Stimulated activated memory B cell treated with anti-CD40 and anti-IgM and Interleukin-4, amounts not matched to agents 10 μg/mL and 1 μg/mL and 100 μg/mL, for 72 hours (primary cell): ENCODE results near the gene NAGK.
"Not testable (repeated sequence)": the region's sequence is repeated elsewhere in the genome, so short reads cannot be mapped to it uniquely, and the experiment has no call there.

Experiments used
- ATAC-seq: fragments of 150-1000 bp; cut with Tn5 transposase; 2 replicates; pipeline ENCODE4 v1.10.0; 2021
- H3K27ac Mint-ChIP-seq: one replicate; pipeline ENCODE4 v1.8.0; 2022; ENCODE audit warnings: mild to moderate bottlenecking, mixed read lengths
- H3K27me3 Mint-ChIP-seq: one replicate; pipeline ENCODE4 v1.8.0; 2022; ENCODE audit warnings: mixed read lengths
- H3K36me3 Mint-ChIP-seq: one replicate; pipeline ENCODE4 v1.8.0; 2022; ENCODE audit warnings: mixed read lengths
- H3K4me1 Mint-ChIP-seq: one replicate; pipeline ENCODE4 v1.8.0; 2022; ENCODE audit warnings: mixed read lengths
- H3K4me3 Mint-ChIP-seq: one replicate; pipeline ENCODE4 v1.8.0; 2022; ENCODE audit warnings: mild to moderate bottlenecking, moderate library complexity, mixed read lengths
- H3K9me3 Mint-ChIP-seq: one replicate; pipeline ENCODE4 v1.8.0; 2022; ENCODE audit warnings: mixed read lengths

NAGK gene

GRCh38 chr2:71068218-71069035 lies at the start of gene NAGK:
Gene NAGK, plus strand, starts transcription at chr2:71068648. Its CDS starts 36 bp downstream, at chr2:71068684.
- H3K27ac Mint-ChIP-seq: peak within 1 kb of the TSS; percentile 81
- no peaks in the 10 kb centered on the region for H3K9me3 Mint-ChIP-seq
- H3K4me3 Mint-ChIP-seq: peak within 1 kb of the TSS; percentile 82
- H3K36me3 Mint-ChIP-seq: peaks cover 8% of the 10 kb centered on the region
- H3K27me3 Mint-ChIP-seq: no peaks in the 10 kb centered on the region
- ATAC-seq: peak; percentile 87
- H3K4me1 Mint-ChIP-seq: peaks cover 79% of the 10 kb centered on the region

- ATAC-seq, H3K36me3 Mint-ChIP-seq, H3K4me3 Mint-ChIP-seq, H3K27ac Mint-ChIP-seq, H3K9me3 Mint-ChIP-seq, H3K27me3 Mint-ChIP-seq: not testable (repeated sequence)
- H3K4me1 Mint-ChIP-seq: peaks cover 12% of the 10 kb centered on the region
Measured at GRCh38 chr2:71019989-71020388, 48.5 kb upstream of the NAGK start.

GRCh38 chr2:71021394-71021793 lies 47.1 kb upstream of the NAGK start:
- H3K36me3 Mint-ChIP-seq, H3K4me3 Mint-ChIP-seq, H3K9me3 Mint-ChIP-seq, ATAC-seq, H3K27me3 Mint-ChIP-seq, H3K27ac Mint-ChIP-seq: not testable (repeated sequence)
- peaks cover 12% of the 10 kb centered on the region for H3K4me1 Mint-ChIP-seq

- not testable (repeated sequence) for H3K4me3 Mint-ChIP-seq
Measured at GRCh38 chr2:71023553-71024243, 44.8 kb upstream of the NAGK start.

GRCh38 chr2:71036296-71036695 lies 32.2 kb upstream of the NAGK start:
- not testable (repeated sequence) for H3K4me1 Mint-ChIP-seq, H3K9me3 Mint-ChIP-seq, H3K36me3 Mint-ChIP-seq, ATAC-seq, H3K4me3 Mint-ChIP-seq, H3K27ac Mint-ChIP-seq
- H3K27me3 Mint-ChIP-seq: peaks cover 31% of the 10 kb centered on the region

More at GRCh38 chr2:71023553-71024243, 44.8 kb upstream of the NAGK start:
- H3K36me3 Mint-ChIP-seq, H3K9me3 Mint-ChIP-seq, ATAC-seq, H3K27me3 Mint-ChIP-seq: not testable (repeated sequence)
- peaks cover 12% of the 10 kb centered on the region for H3K4me1 Mint-ChIP-seq
- H3K27ac Mint-ChIP-seq: peak overlapping the region; percentile 27

- H3K27ac Mint-ChIP-seq: no peak overlapping the region
- no peak overlapping the region for H3K4me3 Mint-ChIP-seq
- ATAC-seq: no peak
- H3K36me3 Mint-ChIP-seq: no peaks in the 10 kb centered on the region
- H3K27me3 Mint-ChIP-seq: peaks cover 14% of the 10 kb centered on the region
- H3K4me1 Mint-ChIP-seq: no peaks in the 10 kb centered on the region
- H3K9me3 Mint-ChIP-seq: no peaks in the 10 kb centered on the region
Measured at GRCh38 chr2:71042287-71042686, 26.2 kb upstream of the NAGK start.

GRCh38 chr2:71043531-71044407 lies 24.7 kb upstream of the NAGK start:
- peak; percentile 51 for ATAC-seq
- Mint-ChIP-seq H3K4me1 (no peaks in the 10 kb centered on the region), H3K9me3 (no peaks in the 10 kb centered on the region), H3K27me3 (peaks cover 14% of the 10 kb centered on the region), H3K27ac (no peak overlapping the region), H3K36me3 (no peaks in the 10 kb centered on the region), H3K4me3 (no peak overlapping the region)

- Mint-ChIP-seq H3K9me3 (no peaks in the 10 kb centered on the region), H3K4me3 (no peak overlapping the region)
- no peak for ATAC-seq
Measured at GRCh38 chr2:71045151-71045550, 23.3 kb upstream of the NAGK start.

GRCh38 chr2:71045865-71046548 lies 22.4 kb upstream of the NAGK start:
- Mint-ChIP-seq H3K27ac (no peak overlapping the region), H3K27me3 (peaks cover 14% of the 10 kb centered on the region), H3K9me3 (no peaks in the 10 kb centered on the region), H3K4me1 (peaks cover 12% of the 10 kb centered on the region), H3K4me3 (no peak overlapping the region), H3K36me3 (no peaks in the 10 kb centered on the region)
- ATAC-seq: no peak

More at GRCh38 chr2:71045151-71045550, 23.3 kb upstream of the NAGK start:
- Mint-ChIP-seq H3K27me3 (peaks cover 14% of the 10 kb centered on the region), H3K36me3 (no peaks in the 10 kb centered on the region), H3K4me1 (peaks cover 11% of the 10 kb centered on the region), H3K27ac (no peak overlapping the region)

GRCh38 chr2:71048096-71048495 lies 20.4 kb upstream of the NAGK start:
- H3K27ac Mint-ChIP-seq: no peak overlapping the region
- ATAC-seq: no peak
- no peaks in the 10 kb centered on the region for H3K36me3 Mint-ChIP-seq
- no peaks in the 10 kb centered on the region for H3K9me3 Mint-ChIP-seq
- H3K27me3 Mint-ChIP-seq: peaks cover 14% of the 10 kb centered on the region
- H3K4me1 Mint-ChIP-seq: peaks cover 12% of the 10 kb centered on the region
- no peak overlapping the region for H3K4me3 Mint-ChIP-seq

GRCh38 chr2:71049704-71050360 lies 18.6 kb upstream of the NAGK start:
- not testable (repeated sequence) for H3K9me3 Mint-ChIP-seq, H3K4me3 Mint-ChIP-seq, H3K27me3 Mint-ChIP-seq, H3K36me3 Mint-ChIP-seq
- H3K4me1 Mint-ChIP-seq: peaks cover 12% of the 10 kb centered on the region
- peak; percentile 55 for ATAC-seq
- peak overlapping the region; percentile 46 for H3K27ac Mint-ChIP-seq

- ATAC-seq, H3K9me3 Mint-ChIP-seq, H3K4me1 Mint-ChIP-seq, H3K27ac Mint-ChIP-seq, H3K36me3 Mint-ChIP-seq, H3K27me3 Mint-ChIP-seq, H3K4me3 Mint-ChIP-seq: not testable (repeated sequence)
Measured at GRCh38 chr2:71055206-71055740, 13.2 kb upstream of the NAGK start.

GRCh38 chr2:71060211-71060610 lies 8.2 kb upstream of the NAGK start:
- Mint-ChIP-seq H3K27ac (peak overlapping the region; percentile 25), H3K4me1 (peaks cover 32% of the 10 kb centered on the region), H3K27me3 (no peaks in the 10 kb centered on the region), H3K4me3 (no peak overlapping the region), H3K36me3 (no peaks in the 10 kb centered on the region), H3K9me3 (no peaks in the 10 kb centered on the region)
- no peak for ATAC-seq

- peak overlapping the region; percentile 25 for H3K27ac Mint-ChIP-seq
- no peak overlapping the region for H3K4me3 Mint-ChIP-seq
- H3K27me3 Mint-ChIP-seq: no peaks in the 10 kb centered on the region
- H3K36me3 Mint-ChIP-seq: no peaks in the 10 kb centered on the region
- H3K4me1 Mint-ChIP-seq: peaks cover 38% of the 10 kb centered on the region
- no peaks in the 10 kb centered on the region for H3K9me3 Mint-ChIP-seq
- ATAC-seq: no peak
Measured at GRCh38 chr2:71060871-71061270, 7.6 kb upstream of the NAGK start.
